Smooth muscle cell (in vitro differentiated cells): Measurements from ENCODE around the gene PLXNA1. TPM values are rescaled to one million over a fixed set of nuclear protein-coding genes. Genes with fewer than 3 reads are reported as not detected.

Experiments
- DNase-seq: peaks from one replicate; lab custom pipeline; 2025; ENCODE audit not compliant: unreplicated experiment; lab: John Stamatoyannopoulos, UW
- H2AFZ ChIP-seq: fragments of 200-600 bp; sonication (generic); 2 replicates; pipeline ENCODE4 v1.6.0; 2016; ENCODE audit warnings: antibody characterized with exemption, low read depth, mild to moderate bottlenecking
- H3F3A ChIP-seq: fragments of 200-600 bp; sonication (generic); 2 replicates; pipeline ENCODE4 v1.6.0; 2017; ENCODE audit warnings: antibody characterized with exemption, low read depth
- H3K27ac ChIP-seq: fragments of 200-600 bp; sonication (generic); 2 replicates; pipeline ENCODE4 v1.5.1; 2016; ENCODE audit warnings: low read depth, mild to moderate bottlenecking
- H3K27me3 ChIP-seq: fragments of 200-600 bp; sonication (generic); 2 replicates; pipeline ENCODE4 v1.6.1; 2016; ENCODE audit warnings: low read depth, mild to moderate bottlenecking
- H3K36me3 ChIP-seq: fragments of 200-600 bp; sonication (generic); 2 replicates; pipeline ENCODE4 v1.5.1; 2016; ENCODE audit warnings: low read depth
- H3K4me1 ChIP-seq: fragments of 200-600 bp; sonication (generic); 2 replicates; pipeline ENCODE4 v1.5.1; 2016; ENCODE audit warnings: low read depth
- H3K4me2 ChIP-seq: fragments of 200-600 bp; sonication (generic); 2 replicates; pipeline ENCODE4 v1.6.0; 2016; ENCODE audit warnings: mild to moderate bottlenecking
- H3K4me3 ChIP-seq: fragments of 200-600 bp; sonication (generic); 2 replicates; pipeline ENCODE4 v1.5.1; 2016; ENCODE audit warnings: mild to moderate bottlenecking
- H3K79me2 ChIP-seq: fragments of 200-600 bp; sonication (generic); 2 replicates; pipeline ENCODE4 v1.6.0; 2016; ENCODE audit warnings: low read depth, mild to moderate bottlenecking
- H3K9ac ChIP-seq: fragments of 200-600 bp; sonication (generic); 2 replicates; pipeline ENCODE4 v1.6.0; 2016; ENCODE audit warnings: low read depth
- H3K9me3 ChIP-seq: fragments of 200-600 bp; sonication (generic); replicated peaks from 2 replicates; pipeline ENCODE4 v1.5.1; 2016; ENCODE audit warnings: low read depth
- H4K20me1 ChIP-seq: fragments of 200-600 bp; sonication (generic); 2 replicates; pipeline ENCODE4 v1.6.0; 2016; ENCODE audit warnings: low read depth
- WGBS: methylation state at CpG from one replicate; pipeline ENCODE4 v1.1.7; 2016; ENCODE audit warnings: low lambda C conversion rate; 5-methylcytosine and 5-hydroxymethylcytosine counted together
- polyA plus RNA-seq: library from polyadenylated mRNA; unstranded; fragments of >200 nt; fragmentation: Nextera tagmentation; extraction: Ambion mirVana; gene quantifications from 2 replicates; pipeline ENCODE4 v1.2.1, GENCODE V29; 2016
- total RNA-seq: library from RNA; depleted of rRNA; stranded (reverse); fragments of >200 nt; gene quantifications from 2 replicates; pipeline ENCODE4 v1.2.3, GENCODE V29; 2014
- TF ChIP-seq, protein P1 (sequence below): fragments of 200-600 bp; sonication (generic); IDR thresholded peaks from 2 replicates; pipeline ENCODE4 v1.5.1; 2017; ENCODE audit warnings: borderline replicate concordance, mild to moderate bottlenecking, antibody characterized with exemption; ENCODE audit not compliant: insufficient read depth, poor library complexity, severe bottlenecking

Gene PLXNA1
- total and polyA plus RNA-seq, 2 experiments from 2014 or later: 37.9 to 50.8 TPM

DNA sequence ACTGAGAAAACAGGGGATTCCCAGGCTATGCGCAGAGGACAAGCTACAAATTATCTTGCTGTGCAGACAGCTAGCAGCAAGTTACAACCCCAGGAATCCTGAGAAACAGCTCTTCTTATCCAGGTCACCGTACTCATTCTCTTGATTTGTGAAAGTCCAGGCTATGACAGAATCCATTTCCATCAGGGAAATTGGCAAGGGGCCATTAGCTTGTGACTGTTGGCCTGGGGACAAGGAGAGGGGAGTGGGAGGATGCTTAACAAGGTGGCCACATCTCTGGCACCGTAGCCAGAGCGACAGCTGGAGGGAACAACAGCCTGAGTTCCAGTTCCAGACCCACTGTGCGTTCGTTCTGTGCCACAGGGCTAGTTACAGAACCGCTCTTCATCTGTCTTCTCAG, 44.9 kb upstream of the PLXNA1 start:
- H3K79me2 ChIP-seq: no peaks in the 10 kb centered on the region
- H3K4me1 ChIP-seq: no peaks in the 10 kb centered on the region
- 79% methylated on average over 7 of the region's 7 CpGs for WGBS
- peaks cover 10% of the 10 kb centered on the region for H3F3A ChIP-seq
- H3K4me2 ChIP-seq: no peak overlapping the region
- DNase-seq: no peak
- H3K9ac ChIP-seq: no peak overlapping the region
- H3K27ac ChIP-seq: no peak overlapping the region
- H3K9me3 ChIP-seq: no peaks in the 10 kb centered on the region
- H3K4me3 ChIP-seq: no peak overlapping the region
- no peaks in the 10 kb centered on the region for H3K27me3 ChIP-seq
- H4K20me1 ChIP-seq: no peaks in the 10 kb centered on the region
- TF ChIP-seq, protein P1, sequence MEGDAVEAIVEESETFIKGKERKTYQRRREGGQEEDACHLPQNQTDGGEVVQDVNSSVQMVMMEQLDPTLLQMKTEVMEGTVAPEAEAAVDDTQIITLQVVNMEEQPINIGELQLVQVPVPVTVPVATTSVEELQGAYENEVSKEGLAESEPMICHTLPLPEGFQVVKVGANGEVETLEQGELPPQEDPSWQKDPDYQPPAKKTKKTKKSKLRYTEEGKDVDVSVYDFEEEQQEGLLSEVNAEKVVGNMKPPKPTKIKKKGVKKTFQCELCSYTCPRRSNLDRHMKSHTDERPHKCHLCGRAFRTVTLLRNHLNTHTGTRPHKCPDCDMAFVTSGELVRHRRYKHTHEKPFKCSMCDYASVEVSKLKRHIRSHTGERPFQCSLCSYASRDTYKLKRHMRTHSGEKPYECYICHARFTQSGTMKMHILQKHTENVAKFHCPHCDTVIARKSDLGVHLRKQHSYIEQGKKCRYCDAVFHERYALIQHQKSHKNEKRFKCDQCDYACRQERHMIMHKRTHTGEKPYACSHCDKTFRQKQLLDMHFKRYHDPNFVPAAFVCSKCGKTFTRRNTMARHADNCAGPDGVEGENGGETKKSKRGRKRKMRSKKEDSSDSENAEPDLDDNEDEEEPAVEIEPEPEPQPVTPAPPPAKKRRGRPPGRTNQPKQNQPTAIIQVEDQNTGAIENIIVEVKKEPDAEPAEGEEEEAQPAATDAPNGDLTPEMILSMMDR: no peak
- H2AFZ ChIP-seq: no peak overlapping the region
- H3K36me3 ChIP-seq: no peaks in the 10 kb centered on the region

DNA sequence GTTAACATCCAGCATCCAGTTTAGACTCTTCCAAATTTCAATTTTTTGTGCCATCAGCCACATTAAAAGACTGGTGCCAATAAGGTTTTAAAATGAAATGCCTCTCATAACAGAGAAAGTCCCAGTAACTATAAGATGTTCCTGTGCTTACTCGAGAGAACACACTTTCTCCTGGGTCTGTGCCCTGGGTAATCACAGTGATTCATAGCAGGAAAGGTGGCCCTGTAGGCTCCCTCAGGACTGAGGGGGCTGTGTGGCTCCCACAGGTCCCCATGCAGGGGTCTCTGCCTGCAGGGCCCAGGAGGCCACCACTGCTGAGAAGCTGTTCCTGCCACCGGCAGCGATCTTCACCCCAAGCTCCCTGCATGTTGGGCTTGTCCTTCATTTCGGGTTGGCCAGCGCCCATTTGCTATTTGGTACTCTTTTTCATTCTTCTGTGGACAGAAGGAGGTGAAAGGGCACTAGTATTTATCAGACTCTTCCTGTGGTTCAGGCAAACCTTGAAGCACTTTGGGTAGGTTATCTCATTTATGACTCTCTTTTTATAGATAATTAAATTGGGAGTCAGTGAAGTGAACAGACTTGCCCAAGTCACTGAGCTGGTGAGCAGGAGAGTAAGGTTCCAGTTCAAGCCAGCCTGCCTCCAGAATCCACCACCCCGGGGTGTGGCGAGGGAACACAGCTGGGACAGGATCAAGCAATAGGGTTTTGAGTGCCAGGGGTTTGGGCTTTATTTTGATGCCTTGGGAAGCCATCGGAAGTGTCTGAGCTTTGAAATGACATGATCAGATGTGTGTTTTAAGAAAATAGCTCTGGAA, 44.2 kb upstream of the PLXNA1 start:
- Histone ChIP-seq H2AFZ (no peak overlapping the region), H3K27ac (no peak overlapping the region), H3K9ac (no peak overlapping the region), H3K4me3 (no peak overlapping the region), H3K4me1 (no peaks in the 10 kb centered on the region), H4K20me1 (no peaks in the 10 kb centered on the region), H3K36me3 (no peaks in the 10 kb centered on the region), H3K27me3 (no peaks in the 10 kb centered on the region), H3K9me3 (no peaks in the 10 kb centered on the region), H3K4me2 (no peak overlapping the region), H3K79me2 (no peaks in the 10 kb centered on the region), H3F3A (peaks cover 4% of the 10 kb centered on the region)
- no peak for DNase-seq
- 86% methylated on average over 8 of the region's 8 CpGs for WGBS
- TF ChIP-seq, protein P1: no peak

DNA sequence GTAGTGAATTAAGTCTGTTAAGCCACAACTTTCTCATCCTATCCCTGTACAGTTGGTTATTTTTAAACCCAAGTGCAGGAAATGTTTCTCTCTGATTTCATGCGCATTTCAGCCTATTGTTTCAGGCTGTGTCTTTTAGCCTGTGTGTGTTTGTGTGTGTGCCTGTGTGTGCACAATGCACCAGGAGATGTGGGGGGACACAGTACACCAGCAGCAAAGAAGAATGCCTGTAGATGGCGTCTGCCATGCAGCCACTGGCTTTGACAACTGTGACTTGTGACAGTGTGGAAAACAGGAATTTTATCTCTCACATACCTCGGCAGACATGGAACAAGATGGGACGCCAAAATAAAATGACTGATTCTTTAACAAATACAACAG, 43.6 kb upstream of the PLXNA1 start:
- Histone ChIP-seq H3K4me1 (no peaks in the 10 kb centered on the region), H3F3A (peaks cover 4% of the 10 kb centered on the region), H3K27ac (no peak overlapping the region), H3K4me2 (no peak overlapping the region), H3K79me2 (no peaks in the 10 kb centered on the region), H3K36me3 (no peaks in the 10 kb centered on the region), H3K9me3 (no peaks in the 10 kb centered on the region), H2AFZ (no peak overlapping the region), H3K27me3 (no peaks in the 10 kb centered on the region), H3K9ac (no peak overlapping the region), H4K20me1 (no peaks in the 10 kb centered on the region), H3K4me3 (no peak overlapping the region)
- 39% methylated on average over 4 of the region's 4 CpGs for whole genome bisulfite sequencing
- TF ChIP-seq, protein P1: no peak
- no peak for DNase-seq

DNA sequence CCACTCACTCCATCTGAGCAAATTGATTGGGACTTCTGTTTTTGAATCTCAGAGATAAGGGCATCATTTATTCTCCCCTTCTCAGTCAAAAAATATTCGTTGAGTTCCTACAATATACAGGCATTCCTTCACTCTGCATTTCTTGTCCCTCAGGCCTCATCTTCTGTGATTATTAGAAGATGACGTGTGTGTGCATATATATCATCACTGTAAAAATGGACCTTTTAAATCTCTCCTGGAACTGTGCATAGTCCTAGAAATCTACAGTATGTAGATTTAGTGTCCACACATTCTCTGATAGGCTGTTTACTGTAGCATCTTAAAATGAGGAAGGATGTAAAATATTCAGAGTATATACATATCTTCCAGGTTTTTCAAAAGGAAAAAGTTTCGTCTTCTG, 43.2 kb upstream of the PLXNA1 start:
- H2AFZ ChIP-seq: no peak overlapping the region

More for the DNA sequence above, 43.2 kb upstream of the PLXNA1 start:
- no peak for DNase-seq
- TF ChIP-seq, protein P1: no peak
- WGBS: 88% methylated on average over 3 of the region's 3 CpGs
- Histone ChIP-seq H3K79me2 (no peaks in the 10 kb centered on the region), H4K20me1 (no peaks in the 10 kb centered on the region), H3K4me3 (no peak overlapping the region), H3K9me3 (no peaks in the 10 kb centered on the region), H3F3A (peaks cover 3% of the 10 kb centered on the region), H3K36me3 (no peaks in the 10 kb centered on the region), H3K4me2 (no peak overlapping the region), H3K27me3 (no peaks in the 10 kb centered on the region), H3K27ac (no peak overlapping the region), H3K4me1 (no peaks in the 10 kb centered on the region), H3K9ac (no peak overlapping the region)
